Measurements from ENCODE around the gene ST7L. TPM values are rescaled to one million over a fixed set of nuclear protein-coding genes. Genes with fewer than 3 reads are reported as not detected.

Gene ST7L
- total RNA-seq, 4 donors from 2014 or later = 16.5 to 37.1 (median 27.8) TPM

GRCh38 chr1:112636597-112637253, 17.8 kb upstream of the ST7L start:
- intact Hi-C loops (cut with DNase I; ENCODE audit: low total_unique reads) = no loop called here
- TF ChIP-seq POLR2A (IDR thresholded peaks at IDR 0.05) = no peak
- TF ChIP-seq, protein P1, sequence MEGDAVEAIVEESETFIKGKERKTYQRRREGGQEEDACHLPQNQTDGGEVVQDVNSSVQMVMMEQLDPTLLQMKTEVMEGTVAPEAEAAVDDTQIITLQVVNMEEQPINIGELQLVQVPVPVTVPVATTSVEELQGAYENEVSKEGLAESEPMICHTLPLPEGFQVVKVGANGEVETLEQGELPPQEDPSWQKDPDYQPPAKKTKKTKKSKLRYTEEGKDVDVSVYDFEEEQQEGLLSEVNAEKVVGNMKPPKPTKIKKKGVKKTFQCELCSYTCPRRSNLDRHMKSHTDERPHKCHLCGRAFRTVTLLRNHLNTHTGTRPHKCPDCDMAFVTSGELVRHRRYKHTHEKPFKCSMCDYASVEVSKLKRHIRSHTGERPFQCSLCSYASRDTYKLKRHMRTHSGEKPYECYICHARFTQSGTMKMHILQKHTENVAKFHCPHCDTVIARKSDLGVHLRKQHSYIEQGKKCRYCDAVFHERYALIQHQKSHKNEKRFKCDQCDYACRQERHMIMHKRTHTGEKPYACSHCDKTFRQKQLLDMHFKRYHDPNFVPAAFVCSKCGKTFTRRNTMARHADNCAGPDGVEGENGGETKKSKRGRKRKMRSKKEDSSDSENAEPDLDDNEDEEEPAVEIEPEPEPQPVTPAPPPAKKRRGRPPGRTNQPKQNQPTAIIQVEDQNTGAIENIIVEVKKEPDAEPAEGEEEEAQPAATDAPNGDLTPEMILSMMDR (IDR thresholded peaks at IDR 0.05) = no peak
- Histone ChIP-seq H3K27me3 (no peaks in the 10 kb centered on the region), H3K9me3 (no peaks in the 10 kb centered on the region), H3K36me3 (no peaks in the 10 kb centered on the region), H3K4me3 (no peak overlapping the region), H3K27ac (no peak overlapping the region), H3K4me1 (no peaks in the 10 kb centered on the region)
- DNase-seq = no peak

GRCh38 chr1:112636056-112636455, 17.1 kb upstream of the ST7L start:
- intact Hi-C loops (cut with DNase I; ENCODE audit: low total_unique reads) = no loop called here
- Histone ChIP-seq H3K4me3 (no peak overlapping the region), H3K4me1 (no peaks in the 10 kb centered on the region), H3K36me3 (no peaks in the 10 kb centered on the region), H3K27me3 (no peaks in the 10 kb centered on the region), H3K27ac (no peak overlapping the region), H3K9me3 (no peaks in the 10 kb centered on the region)
- DNase-seq = no peak
- TF ChIP-seq, protein P1 (IDR thresholded peaks at IDR 0.05) = no peak
- TF ChIP-seq POLR2A (IDR thresholded peaks at IDR 0.05) = no peak

GRCh38 chr1:112634367-112634766, 15.4 kb upstream of the ST7L start:
- DNase-seq = no peak
- Histone ChIP-seq H3K4me3 (no peak overlapping the region), H3K36me3 (no peaks in the 10 kb centered on the region), H3K27me3 (no peaks in the 10 kb centered on the region), H3K27ac (no peak overlapping the region), H3K9me3 (no peaks in the 10 kb centered on the region), H3K4me1 (no peaks in the 10 kb centered on the region)
- intact Hi-C loops (cut with DNase I; ENCODE audit: low total_unique reads) = no loop called here
- TF ChIP-seq POLR2A (IDR thresholded peaks at IDR 0.05) = no peak
- TF ChIP-seq, protein P1 (IDR thresholded peaks at IDR 0.05) = no peak

GRCh38 chr1:112633628-112634027, 14.7 kb upstream of the ST7L start:
- H3K4me1 ChIP-seq = no peaks in the 10 kb centered on the region
- no peaks in the 10 kb centered on the region for H3K36me3 ChIP-seq
- intact Hi-C loops (cut with DNase I; ENCODE audit: low total_unique reads) = no loop called here
- H3K4me3 ChIP-seq = no peak overlapping the region
- TF ChIP-seq POLR2A (IDR thresholded peaks at IDR 0.05) = no peak
- TF ChIP-seq, protein P1 (IDR thresholded peaks at IDR 0.05) = no peak
- no peaks in the 10 kb centered on the region for H3K9me3 ChIP-seq
- DNase-seq = no peak
- H3K27me3 ChIP-seq = no peaks in the 10 kb centered on the region
- no peak overlapping the region for H3K27ac ChIP-seq

GRCh38 chr1:112629256-112629655, 10.3 kb upstream of the ST7L start:
- Histone ChIP-seq H3K36me3 (no peaks in the 10 kb centered on the region), H3K9me3 (no peaks in the 10 kb centered on the region), H3K4me3 (no peak overlapping the region), H3K4me1 (no peaks in the 10 kb centered on the region), H3K27me3 (no peaks in the 10 kb centered on the region), H3K27ac (no peak overlapping the region)
- DNase-seq = no peak
- TF ChIP-seq POLR2A (IDR thresholded peaks at IDR 0.05) = no peak
- TF ChIP-seq, protein P1 (IDR thresholded peaks at IDR 0.05) = no peak
- intact Hi-C loops (cut with DNase I; ENCODE audit: low total_unique reads) = no loop called here

All from uterus (tissue), 4 donors.